Measurements from ENCODE around the gene SORBS1.

The SORBS1 gene

DNA sequence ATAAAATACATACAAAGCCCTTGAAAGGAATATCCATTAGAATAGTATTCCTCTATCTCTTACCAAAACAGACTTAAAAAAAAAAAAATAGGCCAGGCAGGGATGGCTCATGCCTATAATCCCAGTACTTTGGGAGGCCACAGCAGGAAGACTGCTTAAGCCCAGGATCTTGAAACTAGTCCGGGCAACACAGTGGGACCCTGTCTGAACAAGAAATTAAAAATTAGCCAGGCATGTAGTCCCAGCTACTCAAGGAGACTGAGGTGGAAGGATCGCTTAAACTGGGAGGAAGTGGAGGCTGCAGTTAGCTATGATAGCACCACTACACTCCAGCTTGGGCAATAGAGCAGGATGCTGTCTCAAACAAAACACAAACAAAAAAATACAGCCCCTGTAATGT is 280.0 kb downstream of the SORBS1 start:
- Mint-ChIP-seq H3K4me3 (no peak overlapping the region), H3K9me3 (no peaks in the 10 kb centered on the region), H3K27ac (peak overlapping the region; percentile 32), H3K36me3 (no peaks in the 10 kb centered on the region), H3K4me1 (peaks cover 87% of the 10 kb centered on the region), H3K27me3 (no peaks in the 10 kb centered on the region)
- no peak for ATAC-seq

DNA sequence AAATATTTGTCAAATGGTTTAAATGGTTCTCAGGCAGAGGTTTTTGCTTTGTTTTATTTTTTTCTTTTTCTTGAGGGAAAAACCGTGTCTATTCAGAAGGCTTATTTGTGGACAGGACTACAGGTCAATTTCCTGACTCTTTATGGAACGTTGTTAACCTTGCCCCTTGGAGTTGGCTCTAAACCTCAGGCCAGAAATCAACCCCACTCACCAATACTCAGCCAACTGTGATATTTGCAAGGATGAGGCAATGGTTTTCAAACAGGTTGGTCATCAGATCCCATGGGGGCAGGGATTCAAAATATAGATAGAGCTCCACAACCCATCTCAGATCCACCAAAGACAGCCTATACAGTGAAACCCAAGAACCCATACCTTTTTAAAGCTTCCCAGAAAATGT is 280.5 kb downstream of the SORBS1 start:
- no peaks in the 10 kb centered on the region for H3K27me3 Mint-ChIP-seq
- H3K9me3 Mint-ChIP-seq = no peaks in the 10 kb centered on the region
- no peak overlapping the region for H3K4me3 Mint-ChIP-seq
- H3K36me3 Mint-ChIP-seq = no peaks in the 10 kb centered on the region
- H3K4me1 Mint-ChIP-seq = peaks cover 87% of the 10 kb centered on the region
- peak overlapping the region; percentile 32 for H3K27ac Mint-ChIP-seq
- no peak for ATAC-seq

DNA sequence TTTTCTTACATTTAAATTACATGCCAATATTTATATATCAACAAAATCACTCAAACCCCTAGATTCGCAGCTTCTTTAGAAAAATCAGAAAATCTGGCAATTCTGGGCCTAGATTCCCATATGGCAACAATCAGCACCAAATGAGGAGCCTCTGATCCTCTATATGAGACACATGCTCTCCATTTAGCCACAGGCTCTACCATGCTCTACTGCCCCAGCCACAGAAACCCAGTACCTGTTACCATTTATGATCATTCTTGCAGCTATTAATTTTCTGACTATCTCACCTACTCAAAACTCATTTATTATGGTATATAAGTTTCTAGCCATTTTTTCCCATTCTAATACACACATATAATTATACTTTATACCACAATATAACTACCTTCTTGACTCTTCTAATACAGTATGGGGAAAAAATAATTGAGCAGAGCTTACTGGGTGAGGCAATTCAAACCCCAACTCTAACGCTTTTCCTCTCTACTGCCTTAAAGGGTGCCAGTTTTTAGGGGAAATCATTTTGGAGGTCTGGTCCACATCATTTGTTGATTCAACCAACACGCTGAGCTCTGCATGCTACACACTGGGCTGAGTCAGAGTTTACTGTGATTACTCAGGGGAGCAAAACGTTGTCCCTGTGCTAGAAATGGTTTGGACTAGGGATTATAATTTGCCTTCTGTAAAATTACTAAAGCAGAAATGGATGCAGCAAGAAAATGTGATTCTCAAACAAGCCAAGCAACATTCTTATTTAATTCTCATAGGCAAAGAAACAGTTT is 281.9 kb downstream of the SORBS1 start:
- H3K4me3 Mint-ChIP-seq = no peak overlapping the region
- peaks cover 83% of the 10 kb centered on the region for H3K4me1 Mint-ChIP-seq
- H3K27me3 Mint-ChIP-seq = no peaks in the 10 kb centered on the region
- ATAC-seq = no peak
- peaks cover 6% of the 10 kb centered on the region for H3K36me3 Mint-ChIP-seq
- peak overlapping the region; percentile 65 for H3K27ac Mint-ChIP-seq
- H3K9me3 Mint-ChIP-seq = no peaks in the 10 kb centered on the region

DNA sequence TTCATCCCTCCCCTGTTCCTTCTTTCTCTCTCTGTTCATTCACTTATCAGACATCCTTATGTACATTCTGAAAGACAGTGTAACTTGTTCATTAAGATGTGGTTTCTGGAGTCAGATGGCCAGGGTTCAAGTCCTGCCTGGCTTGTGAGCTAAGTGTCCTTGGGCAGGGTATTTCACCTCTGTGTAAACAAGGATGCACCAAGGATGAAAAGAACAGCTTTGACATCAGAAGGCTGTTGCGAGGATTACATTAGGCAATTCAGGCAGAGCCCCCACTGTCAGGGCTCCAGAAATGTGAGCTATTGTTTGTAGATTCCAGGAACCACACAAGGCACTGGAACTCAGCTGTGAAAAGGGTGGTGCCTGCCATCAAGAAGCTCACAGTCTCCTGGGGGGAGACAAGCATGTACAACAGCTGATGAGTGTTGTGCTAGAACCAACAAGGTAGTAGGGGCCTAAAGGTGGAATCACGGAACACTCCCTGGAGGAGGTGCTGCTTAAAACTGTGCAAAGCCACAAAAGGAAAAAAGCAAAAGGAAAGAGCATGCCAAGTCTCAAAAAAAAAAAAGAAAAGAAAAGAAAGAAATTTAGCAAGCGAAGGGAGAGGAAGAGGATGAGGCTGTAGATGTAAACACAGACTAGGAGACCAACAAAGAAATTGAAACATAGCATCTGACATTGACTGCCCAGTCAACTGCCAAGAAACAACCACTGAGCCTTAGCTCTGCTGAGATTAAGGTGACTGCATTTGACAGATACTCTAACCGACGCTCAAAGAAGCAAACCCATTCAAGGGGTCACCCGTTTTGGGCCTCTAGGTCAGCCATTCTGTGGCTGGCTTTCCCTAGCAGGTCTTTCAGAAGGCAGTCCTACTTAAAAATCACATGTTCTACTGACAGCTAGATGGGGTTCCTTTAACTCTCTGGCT is 282.8 kb downstream of the SORBS1 start:
- no peaks in the 10 kb centered on the region for H3K9me3 Mint-ChIP-seq
- H3K4me3 Mint-ChIP-seq = no peak overlapping the region
- H3K27me3 Mint-ChIP-seq = no peaks in the 10 kb centered on the region
- peaks cover 83% of the 10 kb centered on the region for H3K4me1 Mint-ChIP-seq
- ATAC-seq = no peak
- peak overlapping the region; percentile 65 for H3K27ac Mint-ChIP-seq
- H3K36me3 Mint-ChIP-seq = peaks cover 15% of the 10 kb centered on the region

DNA sequence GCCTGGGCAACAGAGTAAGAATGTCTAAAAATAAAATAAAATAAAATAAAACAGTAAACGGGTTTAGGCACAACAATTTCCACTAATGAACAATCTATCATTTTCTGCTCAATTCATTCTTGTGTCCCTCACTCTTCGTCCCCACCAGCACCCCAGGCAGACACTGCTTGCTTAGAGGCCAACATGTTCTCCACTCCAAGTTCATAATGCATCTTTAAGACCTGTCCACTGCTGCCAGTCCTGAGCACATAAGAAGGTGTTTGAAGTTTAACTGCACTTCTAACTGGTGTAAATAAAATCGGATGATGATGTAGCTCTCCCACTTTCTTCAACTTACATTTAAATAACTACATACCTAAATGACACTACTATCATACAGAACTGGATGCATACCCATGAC is 283.6 kb downstream of the SORBS1 start:
- Mint-ChIP-seq H3K27ac (peak overlapping the region; percentile 65), H3K9me3 (no peaks in the 10 kb centered on the region), H3K4me1 (peaks cover 77% of the 10 kb centered on the region), H3K4me3 (no peak overlapping the region), H3K36me3 (peaks cover 15% of the 10 kb centered on the region), H3K27me3 (no peaks in the 10 kb centered on the region)
- ATAC-seq = no peak

DNA sequence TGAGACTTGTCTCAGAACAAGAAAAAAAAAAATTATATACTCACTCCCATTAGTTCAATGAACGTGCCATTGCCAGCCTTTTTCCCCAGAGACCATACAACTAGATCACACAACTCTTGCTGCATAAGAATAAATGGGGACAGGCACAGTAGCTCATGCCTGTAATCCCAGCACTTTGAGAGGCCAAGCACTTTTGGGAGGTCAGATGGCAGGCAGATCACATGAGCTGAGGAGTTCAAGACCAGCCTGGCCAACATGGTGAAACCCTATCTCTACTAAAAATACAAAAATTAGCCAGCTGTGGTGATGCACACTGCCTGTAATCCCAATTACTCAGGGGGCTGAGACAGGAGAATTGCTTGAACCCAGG is 284.0 kb downstream of the SORBS1 start:
- peaks cover 15% of the 10 kb centered on the region for H3K36me3 Mint-ChIP-seq
- peak overlapping the region; percentile 65 for H3K27ac Mint-ChIP-seq
- no peaks in the 10 kb centered on the region for H3K9me3 Mint-ChIP-seq
- peaks cover 73% of the 10 kb centered on the region for H3K4me1 Mint-ChIP-seq
- no peak overlapping the region for H3K4me3 Mint-ChIP-seq
- no peak for ATAC-seq
- H3K27me3 Mint-ChIP-seq = no peaks in the 10 kb centered on the region

DNA sequence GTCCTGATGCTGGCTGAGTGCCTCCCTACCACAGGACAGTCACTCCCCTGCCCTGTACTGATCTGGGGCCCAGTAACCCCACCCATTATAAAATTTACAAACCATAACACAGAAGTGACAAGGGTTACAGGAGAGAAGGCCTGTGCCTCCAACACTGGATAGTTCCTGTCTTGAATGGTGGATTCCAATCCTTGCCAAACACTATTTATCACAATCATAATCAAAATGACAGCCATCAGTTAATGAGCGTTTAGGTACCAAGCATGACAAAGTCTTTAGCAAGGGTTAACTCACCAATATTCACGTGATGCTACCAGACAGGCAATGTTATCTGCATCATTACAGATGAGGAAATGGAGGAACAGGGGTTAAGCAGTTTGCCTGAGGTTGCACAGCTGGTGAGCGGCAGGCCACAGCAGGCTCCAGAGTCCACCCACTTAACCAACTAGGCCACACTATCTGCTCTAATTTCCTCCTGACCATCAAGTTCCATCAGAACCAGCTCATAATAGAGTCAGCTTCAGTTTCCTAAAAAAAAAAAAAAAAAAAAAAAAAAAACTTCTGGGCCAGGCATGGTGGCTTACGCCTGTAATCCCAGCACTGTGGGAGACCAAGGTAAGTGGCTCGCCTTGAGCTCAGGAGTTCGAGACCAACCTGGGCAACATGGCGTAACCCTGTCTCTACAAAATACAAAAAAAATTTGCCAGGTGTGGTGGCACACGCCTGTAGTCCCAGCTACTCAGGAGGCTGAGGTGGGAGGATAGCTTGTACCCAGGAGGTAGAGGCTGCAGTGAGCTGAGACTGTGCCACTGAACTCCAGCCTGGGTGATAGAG is 284.6 kb downstream of the SORBS1 start:
- Mint-ChIP-seq H3K27ac (peak overlapping the region; percentile 65), H3K27me3 (no peaks in the 10 kb centered on the region), H3K36me3 (peaks cover 15% of the 10 kb centered on the region), H3K9me3 (no peaks in the 10 kb centered on the region), H3K4me1 (peaks cover 67% of the 10 kb centered on the region), H3K4me3 (no peak overlapping the region)
- peak; percentile 53 for ATAC-seq

DNA sequence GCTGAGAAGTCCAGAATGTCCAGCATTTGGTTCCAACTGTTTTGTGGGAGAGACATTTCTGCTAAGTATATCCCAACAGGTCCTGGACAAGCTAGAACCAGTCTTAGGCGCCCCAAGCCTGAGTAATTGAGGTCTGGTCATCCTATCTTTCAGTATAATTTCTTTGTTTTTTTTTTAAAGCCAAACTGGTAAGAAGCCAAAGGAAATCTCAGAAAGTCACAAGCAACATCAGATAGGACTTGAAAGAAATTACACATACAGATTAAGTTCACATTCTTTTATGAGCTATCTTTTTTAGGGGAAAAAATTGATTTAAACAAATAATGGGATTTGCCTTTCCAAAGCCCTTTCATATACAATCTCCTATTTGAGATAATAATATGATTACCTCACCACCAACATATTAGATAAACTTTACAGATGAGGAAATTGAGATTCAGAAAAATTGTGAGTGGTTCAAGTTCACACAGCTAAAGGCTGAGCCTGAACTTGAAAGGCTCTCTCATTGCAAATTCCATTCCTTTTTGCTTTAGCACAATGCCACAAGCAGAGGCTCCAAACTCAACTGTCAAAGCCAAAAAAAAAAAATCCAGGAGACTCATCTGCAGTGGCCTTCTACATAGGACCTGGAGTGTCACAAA is 285.3 kb downstream of the SORBS1 start:
- H3K9me3 Mint-ChIP-seq = no peaks in the 10 kb centered on the region
- H3K4me3 Mint-ChIP-seq = no peak overlapping the region
- H3K36me3 Mint-ChIP-seq = peaks cover 15% of the 10 kb centered on the region
- no peak for ATAC-seq
- peaks cover 60% of the 10 kb centered on the region for H3K4me1 Mint-ChIP-seq
- peak overlapping the region; percentile 63 for H3K27ac Mint-ChIP-seq
- H3K27me3 Mint-ChIP-seq = no peaks in the 10 kb centered on the region

DNA sequence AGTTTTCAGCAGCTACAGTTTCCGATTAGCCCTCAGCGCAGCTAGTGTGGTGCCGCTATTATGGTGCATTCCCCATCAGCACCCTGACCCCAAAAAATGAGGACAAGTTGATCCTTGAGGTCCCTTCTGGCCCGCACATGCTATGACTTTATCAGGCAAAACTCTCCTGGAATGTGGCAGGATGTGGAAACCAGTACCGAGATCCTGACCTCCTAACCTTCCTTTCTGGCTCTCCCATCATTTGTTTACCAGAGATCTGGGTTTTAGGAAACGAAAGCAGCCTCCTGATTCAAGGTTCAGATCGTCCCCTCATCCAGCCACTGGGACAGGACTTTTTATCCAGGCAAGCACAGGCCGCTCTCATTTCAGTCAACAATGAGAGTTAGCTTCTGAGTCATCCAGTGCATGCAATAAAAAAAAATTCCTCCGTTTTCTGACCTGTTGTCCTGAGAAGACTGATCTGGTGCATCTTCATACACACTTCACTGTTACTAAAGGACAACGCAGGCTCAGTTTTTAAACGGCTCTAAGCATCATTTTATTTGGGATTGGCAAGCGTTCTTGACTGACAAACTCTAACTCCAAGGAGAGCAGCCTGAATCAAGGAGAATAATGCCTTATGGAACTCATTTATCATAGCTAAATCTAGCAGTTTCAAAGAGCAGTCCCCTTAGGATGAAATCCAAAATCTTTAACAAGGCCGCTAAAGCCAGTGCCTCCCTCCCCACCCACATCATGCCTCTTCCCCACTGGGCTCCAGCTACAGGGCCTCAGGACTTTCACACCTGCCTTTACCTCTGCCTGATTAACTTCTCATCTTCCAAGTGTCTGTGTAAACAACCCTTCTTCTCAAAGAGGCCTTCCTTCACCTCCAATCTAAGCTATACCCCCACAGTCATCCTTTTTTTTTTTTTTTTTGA is 287.5 kb downstream of the SORBS1 start:
- no peak overlapping the region for H3K4me3 Mint-ChIP-seq
- ATAC-seq = no peak
- H3K4me1 Mint-ChIP-seq = peaks cover 51% of the 10 kb centered on the region
- no peaks in the 10 kb centered on the region for H3K27me3 Mint-ChIP-seq
- peak overlapping the region; percentile 63 for H3K27ac Mint-ChIP-seq
- no peaks in the 10 kb centered on the region for H3K9me3 Mint-ChIP-seq
- H3K36me3 Mint-ChIP-seq = peaks cover 32% of the 10 kb centered on the region

DNA sequence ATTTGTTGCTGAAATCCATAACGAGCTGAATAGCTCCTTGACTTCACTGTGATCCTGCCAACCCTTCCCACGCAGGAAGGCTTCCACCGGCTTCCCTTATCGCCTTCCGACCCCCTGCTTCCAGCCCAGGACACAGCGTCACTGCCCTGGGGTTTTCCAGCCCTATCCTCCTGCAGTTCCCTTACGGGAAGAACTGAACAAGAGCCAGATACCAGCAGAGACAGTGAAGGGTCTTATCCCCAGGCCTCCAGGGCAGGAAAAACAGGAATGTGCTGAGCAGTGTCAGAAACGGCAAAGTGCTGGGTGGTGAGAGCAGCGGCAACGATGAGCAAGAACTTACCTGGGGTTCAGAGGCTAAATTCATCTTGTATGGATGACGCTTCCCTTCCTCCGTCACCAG is 292.7 kb downstream of the SORBS1 start:
- Mint-ChIP-seq H3K27me3 (no peaks in the 10 kb centered on the region), H3K9me3 (no peaks in the 10 kb centered on the region), H3K4me3 (no peak overlapping the region), H3K36me3 (peaks cover 41% of the 10 kb centered on the region), H3K27ac (peak overlapping the region; percentile 22), H3K4me1 (peaks cover 39% of the 10 kb centered on the region)
- ATAC-seq = no peak

DNA sequence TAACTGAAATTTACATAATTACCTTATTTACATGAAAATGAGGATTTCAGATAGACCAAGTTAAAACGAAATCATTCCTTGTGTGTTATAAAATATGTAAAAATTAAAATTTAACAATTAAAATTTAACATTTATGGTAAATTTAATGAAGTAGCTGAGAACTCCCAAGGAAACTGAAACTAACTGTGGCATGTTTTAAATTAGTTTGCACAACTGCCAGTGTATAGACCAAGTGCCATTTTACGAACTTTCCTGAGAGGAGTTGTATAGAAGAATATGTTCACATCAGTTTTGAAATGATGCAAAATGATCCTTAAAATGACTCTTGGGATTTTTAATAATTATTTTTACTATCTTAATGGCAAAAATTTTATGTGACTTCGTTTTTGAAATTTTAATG is 293.9 kb downstream of the SORBS1 start:
- H3K36me3 Mint-ChIP-seq = peaks cover 50% of the 10 kb centered on the region
- no peaks in the 10 kb centered on the region for H3K9me3 Mint-ChIP-seq
- peaks cover 44% of the 10 kb centered on the region for H3K4me1 Mint-ChIP-seq
- ATAC-seq = no peak
- no peaks in the 10 kb centered on the region for H3K27me3 Mint-ChIP-seq
- peak overlapping the region; percentile 87 for H3K27ac Mint-ChIP-seq
- H3K4me3 Mint-ChIP-seq = no peak overlapping the region

DNA sequence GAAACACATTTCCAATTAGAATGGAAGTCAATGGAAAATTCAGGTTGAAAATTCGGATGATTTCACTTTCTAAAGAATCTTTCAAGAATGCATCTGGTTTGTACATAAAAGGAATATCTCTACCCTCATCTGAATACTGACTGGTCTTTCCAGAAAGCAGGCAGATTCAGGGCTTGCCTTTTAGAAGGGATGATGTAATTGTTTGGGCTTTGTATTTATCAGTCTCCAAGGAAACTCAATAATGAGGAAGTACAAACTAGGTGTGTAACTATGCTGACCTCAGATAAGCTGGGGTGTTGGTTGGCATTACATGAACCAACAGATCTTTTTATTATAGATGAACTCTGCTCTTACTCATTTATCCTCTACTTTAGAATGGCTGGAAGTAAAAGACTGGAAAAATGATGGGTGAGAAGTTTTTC is 294.5 kb downstream of the SORBS1 start:
- Mint-ChIP-seq H3K9me3 (no peaks in the 10 kb centered on the region), H3K27ac (peak overlapping the region; percentile 87)
- peak; percentile 93 for ATAC-seq

DNA sequence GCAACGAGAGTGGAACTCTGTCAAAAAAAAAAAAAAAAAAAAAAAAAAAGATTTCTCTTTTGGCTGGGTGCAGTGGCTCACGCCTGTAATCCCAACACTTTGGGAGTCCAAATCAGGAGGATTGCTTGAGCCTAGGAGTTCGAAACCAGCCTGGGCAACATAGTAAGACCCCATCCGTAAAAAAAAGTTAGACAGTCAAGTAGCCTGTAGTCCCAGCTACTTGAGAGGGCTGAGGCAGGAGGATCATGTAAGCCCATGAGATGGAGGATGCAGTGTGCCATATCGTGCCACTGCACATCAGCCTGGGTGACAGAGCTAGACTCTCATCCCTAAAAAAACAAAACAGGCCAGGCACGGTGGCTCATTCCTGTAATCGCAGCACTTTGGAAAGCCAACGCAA is 295.6 kb downstream of the SORBS1 start:
- Mint-ChIP-seq H3K36me3 (peaks cover 57% of the 10 kb centered on the region), H3K4me3 (no peak overlapping the region), H3K27me3 (no peaks in the 10 kb centered on the region), H3K4me1 (peaks cover 44% of the 10 kb centered on the region), H3K27ac (no peak overlapping the region), H3K9me3 (no peaks in the 10 kb centered on the region)
- no peak for ATAC-seq

More for the DNA sequence above, 294.5 kb downstream of the SORBS1 start:
- Mint-ChIP-seq H3K36me3 (peaks cover 56% of the 10 kb centered on the region), H3K4me1 (peaks cover 44% of the 10 kb centered on the region), H3K27me3 (no peaks in the 10 kb centered on the region), H3K4me3 (no peak overlapping the region)

Data from stimulated activated memory B cell treated with anti-CD40 and anti-IgM and Interleukin-4, amounts not matched to agents 10 μg/mL and 1 μg/mL and 100 μg/mL, for 72 hours (primary cell).